Brain microvascular endothelial cell (primary cell): ENCODE results near the gene MYH9.
A peak's percentile ranks its signal among the peaks of the same experiment; 100 is the strongest.

Source experiments
- DNase-seq: peaks from one replicate; pipeline ENCODE4 v3.0.0-alpha.2; 2020
- H3K27ac ChIP-seq: fragments of 250-450 bp; sonication (Bioruptor Pico); 2 replicates; pipeline ENCODE4 v1.5.1; 2020; ENCODE audit warnings: mild to moderate bottlenecking, moderate library complexity
- H3K27me3 ChIP-seq: fragments of 250-450 bp; sonication (Bioruptor Pico); replicated peaks from 2 replicates; pipeline ENCODE4 v1.5.1; 2020; ENCODE audit warnings: mild to moderate bottlenecking
- H3K36me3 ChIP-seq: fragments of 250-450 bp; sonication (Bioruptor Pico); replicated peaks from 2 replicates; pipeline ENCODE4 v1.5.1; 2020; ENCODE audit warnings: mild to moderate bottlenecking
- H3K4me3 ChIP-seq: 2 replicates; pipeline ENCODE4 v1.5.1; 2011; ENCODE audit warnings: low read depth, mild to moderate bottlenecking, control low read depth, low read length, moderate library complexity
- in situ Hi-C: cut with HindIII; loops from 2 replicates; pipeline ENCODE4 v1.10.0; 2017; ENCODE audit warnings: low sequenced_read_pairs, low pct_ligation_motif_present
- TF ChIP-seq, protein P1 (sequence below): IDR thresholded peaks from 2 replicates; pipeline ENCODE4 v1.5.1; 2011; ENCODE audit warnings: low read depth, mild to moderate bottlenecking, moderate library complexity, low read length, control low read depth, inconsistent platforms; ENCODE audit errors: missing control alignments

MYH9 gene

DNA sequence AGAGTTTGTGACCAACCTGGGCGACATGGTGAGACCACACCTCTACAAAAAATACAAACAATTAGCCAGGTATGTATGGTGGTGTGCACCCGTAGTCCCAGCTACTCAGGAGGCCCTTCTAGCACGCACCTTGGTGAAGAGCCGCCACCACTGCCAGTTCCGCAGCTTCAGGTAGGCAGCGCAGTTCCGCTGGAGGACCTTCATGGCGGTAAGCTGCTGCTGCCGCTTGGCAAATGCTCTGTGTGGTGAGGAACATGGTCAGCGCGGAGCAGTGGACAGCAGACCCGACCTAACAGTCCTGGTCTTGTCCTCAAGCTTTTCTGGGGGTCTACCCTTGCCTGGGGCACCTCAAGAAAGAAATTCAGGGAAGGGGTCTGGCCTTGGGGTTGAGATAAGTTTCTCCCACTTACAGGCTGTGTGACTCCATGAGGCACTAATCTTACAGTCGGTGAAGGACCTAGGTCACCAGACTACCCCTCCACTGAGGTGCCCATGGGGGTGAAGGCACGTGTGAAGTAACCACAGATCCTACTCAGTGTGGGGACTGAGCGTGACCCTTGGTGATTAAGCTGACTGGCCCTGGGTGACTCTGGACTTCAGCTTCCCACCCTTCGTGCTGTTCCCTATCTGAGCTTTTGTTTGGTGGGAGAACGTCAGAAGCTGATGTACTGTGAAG, 85.2 kb downstream of the MYH9 start:
- DNase-seq = no peak
- H3K4me3 ChIP-seq = no peak overlapping the region
- no peaks in the 10 kb centered on the region for H3K27me3 ChIP-seq
- H3K27ac ChIP-seq = peak overlapping the region; percentile 33
- in situ Hi-C loops = no loop called here
- H3K36me3 ChIP-seq = peaks cover 99% of the 10 kb centered on the region
- TF ChIP-seq, protein P1, sequence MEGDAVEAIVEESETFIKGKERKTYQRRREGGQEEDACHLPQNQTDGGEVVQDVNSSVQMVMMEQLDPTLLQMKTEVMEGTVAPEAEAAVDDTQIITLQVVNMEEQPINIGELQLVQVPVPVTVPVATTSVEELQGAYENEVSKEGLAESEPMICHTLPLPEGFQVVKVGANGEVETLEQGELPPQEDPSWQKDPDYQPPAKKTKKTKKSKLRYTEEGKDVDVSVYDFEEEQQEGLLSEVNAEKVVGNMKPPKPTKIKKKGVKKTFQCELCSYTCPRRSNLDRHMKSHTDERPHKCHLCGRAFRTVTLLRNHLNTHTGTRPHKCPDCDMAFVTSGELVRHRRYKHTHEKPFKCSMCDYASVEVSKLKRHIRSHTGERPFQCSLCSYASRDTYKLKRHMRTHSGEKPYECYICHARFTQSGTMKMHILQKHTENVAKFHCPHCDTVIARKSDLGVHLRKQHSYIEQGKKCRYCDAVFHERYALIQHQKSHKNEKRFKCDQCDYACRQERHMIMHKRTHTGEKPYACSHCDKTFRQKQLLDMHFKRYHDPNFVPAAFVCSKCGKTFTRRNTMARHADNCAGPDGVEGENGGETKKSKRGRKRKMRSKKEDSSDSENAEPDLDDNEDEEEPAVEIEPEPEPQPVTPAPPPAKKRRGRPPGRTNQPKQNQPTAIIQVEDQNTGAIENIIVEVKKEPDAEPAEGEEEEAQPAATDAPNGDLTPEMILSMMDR = no peak

DNA sequence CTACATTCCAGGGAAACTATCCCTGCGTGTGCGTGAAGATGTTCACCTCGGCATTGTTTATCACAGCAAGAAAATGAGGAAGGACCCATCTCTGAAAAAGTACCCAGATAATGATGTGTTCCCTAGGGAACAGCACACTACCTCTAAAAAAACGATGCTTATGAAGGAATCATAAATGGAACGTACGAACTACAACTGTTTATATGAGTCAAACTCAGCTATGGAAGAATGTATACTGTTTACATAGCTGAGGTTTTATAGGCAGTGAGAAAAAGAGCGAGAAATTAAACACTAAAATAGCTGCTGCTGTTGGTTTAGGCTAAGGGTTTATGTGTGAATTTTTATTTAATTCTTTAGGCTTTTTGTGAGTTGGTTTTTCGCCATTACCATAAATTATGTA, 85.9 kb downstream of the MYH9 start:
- Histone ChIP-seq H3K4me3 (no peak overlapping the region), H3K27me3 (no peaks in the 10 kb centered on the region), H3K27ac (peak overlapping the region; percentile 15), H3K36me3 (peaks cover 99% of the 10 kb centered on the region)
- DNase-seq = no peak
- TF ChIP-seq, protein P1 = no peak
- in situ Hi-C loops = no loop called here

DNA sequence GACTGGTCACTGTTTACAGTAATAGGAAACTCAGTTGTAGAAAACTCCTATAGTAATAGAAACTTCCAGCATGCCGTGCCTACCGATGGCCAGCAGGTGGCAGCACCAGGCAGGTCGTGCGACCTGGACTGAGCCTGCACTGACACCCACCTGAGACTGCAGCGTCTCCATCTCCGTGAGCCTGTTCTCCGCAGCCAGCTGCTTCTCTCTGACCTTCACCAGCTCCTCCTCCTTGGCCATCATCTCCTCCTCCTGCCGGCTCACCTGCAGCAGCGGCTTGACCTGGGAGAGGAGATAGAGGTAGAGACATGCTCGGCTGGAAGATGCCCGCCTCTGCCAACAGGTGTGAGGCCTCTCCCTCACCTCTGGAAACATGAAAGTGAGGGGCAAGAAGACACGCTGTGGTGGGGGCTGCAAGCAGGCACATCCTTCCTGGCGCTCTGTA, 86.4 kb downstream of the MYH9 start:
- peak; percentile 36 for DNase-seq
- Histone ChIP-seq H3K27me3 (no peaks in the 10 kb centered on the region), H3K27ac (peak overlapping the region; percentile 15), H3K4me3 (no peak overlapping the region), H3K36me3 (peaks cover 99% of the 10 kb centered on the region)
- in situ Hi-C loops = no loop called here
- TF ChIP-seq, protein P1 = peak; percentile 92

DNA sequence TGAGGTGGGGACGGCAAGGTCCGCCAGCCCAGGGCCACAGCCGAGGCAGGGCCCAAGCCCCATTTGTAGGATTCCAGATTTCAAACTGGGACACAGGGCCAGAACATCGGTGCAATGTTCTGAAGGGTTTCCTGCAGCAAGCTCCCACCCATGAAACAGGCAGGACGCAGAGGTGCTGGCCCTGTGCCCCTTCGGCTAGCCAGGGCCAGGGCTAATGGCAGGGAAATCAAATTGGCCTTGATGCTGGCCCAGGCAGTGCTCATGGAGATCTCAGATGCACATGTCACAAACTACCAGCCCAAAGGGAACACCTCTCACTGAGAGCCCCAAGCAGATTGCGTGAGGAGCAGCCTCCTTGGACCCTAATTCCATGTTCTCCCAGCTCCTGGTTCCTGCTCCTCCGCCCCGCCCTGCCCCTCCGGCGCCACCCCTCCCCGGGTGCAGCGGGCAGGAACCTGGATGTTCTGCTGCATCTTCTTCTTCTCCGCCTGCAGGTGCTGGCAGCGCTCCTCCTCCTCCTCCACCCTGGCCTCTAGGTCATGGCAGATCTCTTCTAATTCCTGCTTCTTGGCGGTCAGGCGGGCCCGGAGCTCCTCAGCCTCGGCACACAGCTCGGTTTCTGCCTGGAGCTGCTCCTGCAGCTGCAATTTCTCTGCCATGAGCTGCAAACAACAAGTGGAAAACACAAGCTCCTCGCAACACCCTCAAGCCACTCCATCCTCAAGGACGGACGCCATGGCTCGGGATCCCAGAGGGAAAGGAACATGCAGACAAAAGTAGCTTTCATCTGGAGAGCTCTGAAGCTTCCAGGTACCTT, 87.2 kb downstream of the MYH9 start:
- TF ChIP-seq, protein P1 = no peak
- H3K27ac ChIP-seq = no peak overlapping the region
- no peaks in the 10 kb centered on the region for H3K27me3 ChIP-seq
- in situ Hi-C loops = no loop called here
- H3K4me3 ChIP-seq = no peak overlapping the region
- peaks cover 99% of the 10 kb centered on the region for H3K36me3 ChIP-seq
- no peak for DNase-seq

DNA sequence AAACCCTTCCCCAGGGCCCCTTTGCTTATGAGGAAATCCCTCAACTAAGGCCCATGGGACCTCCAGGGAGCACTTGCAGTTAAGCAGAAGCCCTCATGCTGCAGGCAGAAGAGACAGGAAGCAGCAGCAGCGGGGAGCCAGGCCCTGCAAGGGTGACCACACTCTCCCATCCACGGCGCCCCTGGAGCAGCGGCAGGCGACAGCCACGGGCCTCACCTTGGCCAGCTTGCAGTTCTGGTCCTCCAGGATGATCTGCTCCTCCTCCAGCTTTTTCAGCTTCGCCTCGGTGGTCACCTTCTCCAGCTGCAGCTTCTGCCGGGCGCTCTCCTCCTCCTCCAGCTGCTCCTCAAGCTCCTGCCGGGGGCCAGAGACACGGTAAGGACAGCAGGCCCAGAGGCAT, 87.9 kb downstream of the MYH9 start:
- H3K36me3 ChIP-seq = peaks cover 99% of the 10 kb centered on the region
- H3K27ac ChIP-seq = no peak overlapping the region
- no peak for DNase-seq
- in situ Hi-C loops = no loop called here
- H3K4me3 ChIP-seq = no peak overlapping the region
- H3K27me3 ChIP-seq = no peaks in the 10 kb centered on the region
- TF ChIP-seq, protein P1 = no peak
